Kidney (tissue), 14 donors: ENCODE results near the gene PLXNC1. TPM values are rescaled to one million over a fixed set of nuclear protein-coding genes. Genes with fewer than 3 reads are reported as not detected.

Source experiments
- DNase-seq, 5 donors: peaks; one replicate each; pipeline ENCODE4 v3.0.0-alpha.2; 2013 to 2020
- FAIRE-seq: peaks from 2 replicates; lab custom pipeline; 2012; peaks lifted over from hg19 to GRCh38; lab: Jason Lieb, UNC
- H3K27ac ChIP-seq, 2 donors: one replicate each; pipeline ENCODE4 v1.7.0; 2013; ENCODE audit warnings: low read depth in 2 of 2, low read length in 2 of 2, inconsistent platforms in 1 of 2
- H3K27me3 ChIP-seq: one replicate; pipeline ENCODE4 v1.7.1; 2013; ENCODE audit warnings: low read length, inconsistent platforms; ENCODE audit not compliant: control insufficient read depth, insufficient read depth
- H3K36me3 ChIP-seq, 3 donors: one replicate each; pipeline versions ENCODE4 v1.7.0 to v1.7.1; 2013; ENCODE audit warnings: low read length in 3 of 3, control low read depth in 1 of 3, inconsistent platforms in 1 of 3; ENCODE audit not compliant: insufficient read depth in 3 of 3, control insufficient read depth in 2 of 3
- H3K4me1 ChIP-seq, 3 donors: one replicate each; pipeline versions ENCODE4 v1.7.0 to v1.7.1; 2013; ENCODE audit warnings: low read length in 3 of 3, inconsistent platforms in 1 of 3, low read depth in 1 of 3; ENCODE audit not compliant: control insufficient read depth in 2 of 3, insufficient read depth in 2 of 3
- H3K4me3 ChIP-seq, 3 donors: one replicate each; pipeline versions ENCODE4 v1.7.0 to v1.8.1; 2013; ENCODE audit warnings: low read length in 3 of 3, control low read depth in 1 of 3, inconsistent platforms in 1 of 3
- H3K9ac ChIP-seq, 3 donors: one replicate each; pipeline versions ENCODE4 v1.7.0 to v1.7.1; 2013; ENCODE audit warnings: low read length in 3 of 3, control low read depth in 1 of 3, inconsistent platforms in 1 of 3
- H3K9me3 ChIP-seq, 3 donors: one replicate each; pipeline versions ENCODE4 v1.7.0 to v1.7.1; 2013; ENCODE audit warnings: low read length in 3 of 3, control low read depth in 1 of 3, inconsistent platforms in 1 of 3; ENCODE audit not compliant: control insufficient read depth in 2 of 3, insufficient read depth in 1 of 3
- CTCF ChIP-seq: IDR thresholded peaks from 3 replicates; pipeline ENCODE4 v1.5.1; 2012; ENCODE audit warnings: mild to moderate bottlenecking, moderate library complexity, borderline replicate concordance; ENCODE audit not compliant: insufficient read depth; ENCODE audit errors: extremely low read depth
- intact Hi-C: fragments of 100-400 bp; cut with DNase I; formaldehyde crosslinking; loops from one replicate; pipeline ENCODE4 v1.11.1; 2022
- polyA plus RNA-seq: library from polyadenylated mRNA; stranded (reverse); fragments of 350-450 nt; fragmentation: Illumina TruSeq; extraction: RNeasy Lipid Tissue Mini Kit (QIAGEN cat#74804); gene quantifications from one replicate; pipeline ENCODE4 v1.2.3, GENCODE V29; 2014; ENCODE audit warnings: low read depth, low replicate concordance; ENCODE audit not compliant: insufficient read depth
- total RNA-seq: library from RNA; stranded (reverse); fragmentation: NEBNext Ultra II Directional; extraction: Animal tissue kit (Norgen Biotek cat#: 25700); gene quantifications from one replicate; pipeline ENCODE4 v1.2.1, GENCODE V29; 2021
- donor health status: control.
- donor health status: control.
- donor health status: control.
- donor health status: control.
- donor health status: control.
- donor health status: DM: yes; HTN: yes; CAD: no.
- donor health status: Normal renal cell carcinoma (clear cell type).

Gene PLXNC1
- total and polyA plus RNA-seq, 2 donors from 2014 or later, result 1.8 to 11.6 TPM

GRCh38 chr12:94195483-94195882 lies 47.1 kb downstream of the PLXNC1 start:
- H3K27me3 ChIP-seq, result no peaks in the 10 kb centered on the region
- no peaks in the 10 kb centered on the region for H3K9me3 ChIP-seq
- no peak overlapping the region for H3K4me3 ChIP-seq
- no peak overlapping the region for H3K9ac ChIP-seq
- TF ChIP-seq CTCF, result no peak
- no peak for DNase-seq
- intact Hi-C loops, result no loop called here
- H3K36me3 ChIP-seq, result no peaks in the 10 kb centered on the region
- no peak for FAIRE-seq
- H3K27ac ChIP-seq, result no peak overlapping the region
- H3K4me1 ChIP-seq, result no peaks in the 10 kb centered on the region

GRCh38 chr12:94198469-94198868 lies 50.1 kb downstream of the PLXNC1 start:
- DNase-seq (no peak), FAIRE-seq (no peak)
- no peaks in the 10 kb centered on the region for H3K27me3 ChIP-seq
- H3K27ac ChIP-seq, result no peak overlapping the region
- H3K36me3 ChIP-seq, result no peaks in the 10 kb centered on the region
- TF ChIP-seq CTCF, result no peak
- H3K9ac ChIP-seq, result no peak overlapping the region
- no peaks in the 10 kb centered on the region for H3K4me1 ChIP-seq
- H3K9me3 ChIP-seq, result no peaks in the 10 kb centered on the region
- intact Hi-C loops, result no loop called here
- no peak overlapping the region for H3K4me3 ChIP-seq

- no peak for FAIRE-seq
- TF ChIP-seq CTCF, result no peak
Observed at GRCh38 chr12:94198872-94199271, 50.5 kb downstream of the PLXNC1 start.

GRCh38 chr12:94200069-94200468 lies 51.7 kb downstream of the PLXNC1 start:
- Histone ChIP-seq H3K4me1 (no peaks in the 10 kb centered on the region), H3K4me3 (no peak overlapping the region), H3K27me3 (no peaks in the 10 kb centered on the region), H3K9me3 (no peaks in the 10 kb centered on the region), H3K9ac (no peak overlapping the region), H3K36me3 (no peaks in the 10 kb centered on the region), H3K27ac (no peak overlapping the region)
- intact Hi-C loops, result no loop called here
- FAIRE-seq, result no peak
- no peak for TF ChIP-seq CTCF
- DNase-seq, result no peak

More at GRCh38 chr12:94198872-94199271, 50.5 kb downstream of the PLXNC1 start:
- DNase-seq, result no peak
- Histone ChIP-seq H3K4me1 (no peaks in the 10 kb centered on the region), H3K27ac (no peak overlapping the region), H3K4me3 (no peak overlapping the region), H3K9me3 (no peaks in the 10 kb centered on the region), H3K36me3 (no peaks in the 10 kb centered on the region), H3K27me3 (no peaks in the 10 kb centered on the region), H3K9ac (no peak overlapping the region)
- intact Hi-C loops, result no loop called here
